Activated CD8-positive, alpha-beta memory T cell treated with anti-CD3 and anti-CD28 coated beads, Interleukin-2, amount 50 U/mL, for 48 hours (primary cell): ENCODE data around the gene NAXD.
"Not testable (repeated sequence)": the region's sequence is repeated elsewhere in the genome, so short reads cannot be mapped to it uniquely, and the experiment has no call there.

Source experiments
- DNase-seq: peaks from one replicate; pipeline ENCODE4 v3.0.0-alpha.2; 2020

Gene NAXD

GRCh38 chr13:110646442-110647364 is 31.4 kb downstream of the NAXD start:
- DNase-seq: peak; percentile 48

GRCh38 chr13:110647365-110647737 is 32.0 kb downstream of the NAXD start:
- DNase-seq: no peak

- no peak for DNase-seq
These were observed 32.9 kb downstream of the NAXD start for GRCh38 chr13:110648146-110648819.

GRCh38 chr13:110648848-110649421 is 33.6 kb downstream of the NAXD start:
- DNase-seq: peak; percentile 48

GRCh38 chr13:110649551-110649950 is 34.2 kb downstream of the NAXD start:
- DNase-seq: no peak

GRCh38 chr13:110650436-110650835 is 35.1 kb downstream of the NAXD start:
- DNase-seq: peak; percentile 46

GRCh38 chr13:110651271-110651670 is 35.9 kb downstream of the NAXD start:
- no peak for DNase-seq

GRCh38 chr13:110651726-110652230 is 36.4 kb downstream of the NAXD start:
- no peak for DNase-seq

GRCh38 chr13:110652231-110652730 is 36.9 kb downstream of the NAXD start:
- DNase-seq: no peak

- DNase-seq: no peak
These were observed 37.4 kb downstream of the NAXD start for GRCh38 chr13:110652764-110653163.

GRCh38 chr13:110653271-110653670 is 37.9 kb downstream of the NAXD start:
- no peak for DNase-seq

- no peak for DNase-seq
These were observed 38.5 kb downstream of the NAXD start for GRCh38 chr13:110653851-110654250.

- no peak for DNase-seq
These were observed 41.9 kb downstream of the NAXD start for GRCh38 chr13:110657196-110657595.

- not testable (repeated sequence) for DNase-seq
These were observed 43.0 kb downstream of the NAXD start for GRCh38 chr13:110658218-110658911.

GRCh38 chr13:110661256-110661655 is 45.9 kb downstream of the NAXD start:
- no peak for DNase-seq

- DNase-seq: no peak
These were observed 46.7 kb downstream of the NAXD start for GRCh38 chr13:110662091-110662490.

GRCh38 chr13:110662777-110663443 is 47.6 kb downstream of the NAXD start:
- DNase-seq: no peak

GRCh38 chr13:110663491-110663890 is 48.1 kb downstream of the NAXD start:
- DNase-seq: no peak

- DNase-seq: no peak
These were observed 48.7 kb downstream of the NAXD start for GRCh38 chr13:110664041-110664440.

GRCh38 chr13:110664673-110665072 is 49.3 kb downstream of the NAXD start:
- no peak for DNase-seq

GRCh38 chr13:110665491-110666254 is 50.3 kb downstream of the NAXD start:
- DNase-seq: no peak

- no peak for DNase-seq
These were observed 50.8 kb downstream of the NAXD start for GRCh38 chr13:110666255-110666533.
